Mucosa of descending colon (tissue), 3 donors: ENCODE data around the gene TREML4. TPM values are rescaled to one million over a fixed set of nuclear protein-coding genes. Genes with fewer than 3 reads are reported as not detected.

Experiments
- ATAC-seq: fragments of 200-7000 bp; cut with Tn5 transposase; one replicate; pipeline ENCODE4 v1.9.1; 2020; ENCODE audit warnings: mild to moderate bottlenecking, moderate library complexity
- DNase-seq, 3 donors: peaks; one replicate each; pipeline ENCODE4 v3.0.0-alpha.2; 2020
- H3K36me3 ChIP-seq: fragments of 200-600 bp; one replicate; pipeline ENCODE4 v1.8.0; 2021; ENCODE audit warnings: low read depth, mild to moderate bottlenecking
- H3K4me1 ChIP-seq: fragments of 200-600 bp; one replicate; pipeline ENCODE4 v1.8.0; 2021; ENCODE audit warnings: low read depth, mild to moderate bottlenecking
- H3K4me3 ChIP-seq: fragments of 200-600 bp; one replicate; pipeline ENCODE4 v1.8.0; 2021; ENCODE audit warnings: mild to moderate bottlenecking
- H3K9me3 ChIP-seq: fragments of 200-600 bp; one replicate; pipeline ENCODE4 v1.8.0; 2021; ENCODE audit warnings: mild to moderate bottlenecking
- intact Hi-C, 2 donors: fragments of 100-400 bp; cut with DNase I in 1 of 2; cut with micrococcal nuclease in 1 of 2; formaldehyde crosslinking; loops; one replicate each; pipeline versions ENCODE4 v1.11.0 to v1.11.1; 2022; cut with DNase I, micrococcal nuclease
- total RNA-seq, 3 donors: library from RNA; stranded (reverse); fragmentation: NEBNext Ultra II Directional in 2 of 3; extraction: Animal tissue kit (Norgen Biotek cat#: 25700) in 2 of 3; gene quantifications; one replicate each; pipeline versions ENCODE4 v1.2.1 to v1.2.4, GENCODE V29; 2021 to 2023
- TF ChIP-seq, protein P1 (sequence below): fragments of 200-600 bp; IDR thresholded peaks from one replicate; pipeline ENCODE4 v1.8.0; 2022; ENCODE audit warnings: antibody characterized with exemption, mild to moderate bottlenecking
- donor health status: DM: no; HTN: no; CAD: no; lungs with moderate emphysema.
- donor health status: DM: no; HTN: no; CAD: no.
- donor health status: DM: no; HTN: yes; CAD: no.

Gene TREML4
- total RNA-seq, 3 donors from 2014 or later: not detected

DNA sequence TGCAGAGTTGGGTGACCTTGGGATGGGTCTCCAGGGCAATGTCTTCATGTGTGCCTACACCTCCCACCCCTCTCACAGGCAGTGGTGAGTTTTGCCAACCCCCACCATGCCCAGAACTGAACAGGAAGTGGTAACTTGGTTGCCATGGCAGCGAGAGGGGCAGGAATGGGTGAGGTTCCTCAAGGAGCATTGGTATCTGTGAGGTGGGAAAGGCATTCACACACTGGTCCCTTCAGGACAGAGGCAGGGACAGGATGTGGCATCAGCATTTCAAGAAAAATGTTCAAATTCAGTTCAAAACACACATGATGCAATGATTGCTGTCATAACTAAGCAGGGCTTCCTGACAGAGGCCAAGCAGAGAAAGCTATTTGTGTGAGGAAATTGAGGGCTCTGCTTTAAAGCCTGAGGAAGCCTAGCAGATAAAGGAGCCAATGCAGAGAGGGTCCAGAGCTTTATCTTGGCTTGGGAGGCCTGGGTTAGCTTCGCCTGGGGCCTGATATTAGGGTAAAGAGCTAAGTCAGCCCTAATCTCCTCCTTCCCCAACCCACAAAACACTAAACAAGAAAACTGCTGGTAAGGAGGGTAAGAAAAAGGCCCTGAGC is 27.8 kb upstream of the TREML4 start:
- DNase-seq: peak in 1 of 3 donors; percentile 11
- intact Hi-C loops: no loop called here
- ATAC-seq: peak; percentile 64
- Histone ChIP-seq H3K36me3 (no peaks in the 10 kb centered on the region), H3K4me3 (no peak overlapping the region), H3K9me3 (no peaks in the 10 kb centered on the region), H3K4me1 (peaks cover 4% of the 10 kb centered on the region)
- TF ChIP-seq, protein P1, sequence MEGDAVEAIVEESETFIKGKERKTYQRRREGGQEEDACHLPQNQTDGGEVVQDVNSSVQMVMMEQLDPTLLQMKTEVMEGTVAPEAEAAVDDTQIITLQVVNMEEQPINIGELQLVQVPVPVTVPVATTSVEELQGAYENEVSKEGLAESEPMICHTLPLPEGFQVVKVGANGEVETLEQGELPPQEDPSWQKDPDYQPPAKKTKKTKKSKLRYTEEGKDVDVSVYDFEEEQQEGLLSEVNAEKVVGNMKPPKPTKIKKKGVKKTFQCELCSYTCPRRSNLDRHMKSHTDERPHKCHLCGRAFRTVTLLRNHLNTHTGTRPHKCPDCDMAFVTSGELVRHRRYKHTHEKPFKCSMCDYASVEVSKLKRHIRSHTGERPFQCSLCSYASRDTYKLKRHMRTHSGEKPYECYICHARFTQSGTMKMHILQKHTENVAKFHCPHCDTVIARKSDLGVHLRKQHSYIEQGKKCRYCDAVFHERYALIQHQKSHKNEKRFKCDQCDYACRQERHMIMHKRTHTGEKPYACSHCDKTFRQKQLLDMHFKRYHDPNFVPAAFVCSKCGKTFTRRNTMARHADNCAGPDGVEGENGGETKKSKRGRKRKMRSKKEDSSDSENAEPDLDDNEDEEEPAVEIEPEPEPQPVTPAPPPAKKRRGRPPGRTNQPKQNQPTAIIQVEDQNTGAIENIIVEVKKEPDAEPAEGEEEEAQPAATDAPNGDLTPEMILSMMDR: no peak

GRCh38 chr6:41200901-41201763 is 27.0 kb upstream of the TREML4 start, which contains the start of gene TREML2:
TREML2 (minus strand) TSS chr6:41201149; CDS start chr6:41201008, 141 bp downstream.
- Histone ChIP-seq H3K9me3 (no peaks in the 10 kb centered on the region), H3K36me3 (no peaks in the 10 kb centered on the region), H3K4me3 (no peak within 1 kb of the TSS), H3K4me1 (peaks cover 4% of the 10 kb centered on the region)
- peak; percentile 10 to 64 (median 32) for DNase-seq
- peak; percentile 61 for ATAC-seq
- TF ChIP-seq, protein P1: no peak
- intact Hi-C loops: no loop called here

DNA sequence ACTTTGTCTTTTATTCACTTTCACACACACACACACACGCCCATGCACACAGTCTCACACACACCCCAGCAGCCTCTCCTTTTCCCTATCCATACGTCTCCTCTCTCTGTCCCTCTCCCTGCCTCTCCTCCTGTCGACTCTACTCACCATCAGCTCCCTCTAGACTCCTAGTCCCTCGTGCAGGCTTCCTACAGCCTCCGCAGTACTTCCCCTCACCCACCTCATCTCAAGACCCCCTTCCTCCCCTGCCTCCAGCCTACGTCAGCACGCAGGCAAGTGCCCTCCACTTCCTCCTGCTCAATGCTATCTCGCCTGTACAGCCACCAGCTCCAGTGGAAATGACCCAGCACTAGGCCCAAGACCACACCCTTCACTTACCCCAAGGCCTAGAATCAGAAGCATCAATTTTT is 26.4 kb upstream of the TREML4 start:
- H3K9me3 ChIP-seq: no peaks in the 10 kb centered on the region
- ATAC-seq (peak; percentile 23), DNase-seq (no peak)
- TF ChIP-seq, protein P1: no peak
- peaks cover 4% of the 10 kb centered on the region for H3K4me1 ChIP-seq
- no peak overlapping the region for H3K4me3 ChIP-seq
- H3K36me3 ChIP-seq: no peaks in the 10 kb centered on the region
- intact Hi-C loops: no loop called here

DNA sequence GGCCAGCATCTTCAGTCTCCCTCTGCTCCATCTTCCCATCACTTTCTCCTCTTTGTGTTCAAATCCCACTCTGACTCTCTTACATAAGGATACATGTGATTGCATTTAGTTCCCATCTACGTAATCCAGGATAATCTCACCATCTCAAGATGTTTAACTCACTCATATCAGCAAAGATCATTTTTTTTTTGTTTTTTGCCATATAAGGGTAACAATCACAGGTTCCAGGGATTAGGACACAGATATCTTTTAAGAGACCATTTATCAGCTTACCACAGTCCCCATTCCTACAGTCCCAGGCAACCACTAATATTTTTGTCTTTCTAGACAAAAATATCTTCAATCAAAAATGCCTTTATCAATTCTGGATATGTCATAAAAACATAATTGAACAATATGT is 24.0 kb upstream of the TREML4 start:
- no peak for ATAC-seq
- H3K4me1 ChIP-seq: peaks cover 4% of the 10 kb centered on the region
- intact Hi-C loops: no loop called here
- no peaks in the 10 kb centered on the region for H3K9me3 ChIP-seq
- no peaks in the 10 kb centered on the region for H3K36me3 ChIP-seq
- no peak for DNase-seq
- TF ChIP-seq, protein P1: no peak
- H3K4me3 ChIP-seq: no peak overlapping the region

- H3K9me3 ChIP-seq: no peaks in the 10 kb centered on the region
- ATAC-seq (no peak), DNase-seq (no peak)
- TF ChIP-seq, protein P1: no peak
- no peaks in the 10 kb centered on the region for H3K4me1 ChIP-seq
- no peaks in the 10 kb centered on the region for H3K36me3 ChIP-seq
- no peak overlapping the region for H3K4me3 ChIP-seq
- intact Hi-C loops: no loop called here
These were observed 19.6 kb upstream of the TREML4 start for GRCh38 chr6:41208439-41209106.
